Type B pancreatic cell (in vitro differentiated cells): ENCODE results near the gene DCTN2. TPM values are rescaled to one million over a fixed set of nuclear protein-coding genes. Genes with fewer than 3 reads are reported as not detected.
"Not testable (repeated sequence)": the region's sequence is repeated elsewhere in the genome, so short reads cannot be mapped to it uniquely, and the experiment has no call there.

ENCODE experiments used
- DNase-seq: peaks from one replicate; pipeline ENCODE4 v3.0.0; 2021; ENCODE audit warnings: mixed read lengths; ENCODE audit not compliant: unreplicated experiment; ENCODE audit errors: extremely low spot score
- H3K27ac Mint-ChIP-seq: 2 replicates; pipeline ENCODE4 v1.8.0; 2021; ENCODE audit warnings: mild to moderate bottlenecking, mixed read lengths
- H3K27me3 Mint-ChIP-seq: 2 replicates; pipeline ENCODE4 v1.8.0; 2021; ENCODE audit warnings: mixed read lengths
- H3K36me3 Mint-ChIP-seq: 2 replicates; pipeline ENCODE4 v1.8.0; 2021; ENCODE audit warnings: mixed read lengths
- H3K4me1 Mint-ChIP-seq: one replicate; pipeline ENCODE4 v1.8.0; 2021; ENCODE audit warnings: mixed read lengths; ENCODE audit not compliant: unreplicated experiment
- H3K4me3 Mint-ChIP-seq: 2 replicates; pipeline ENCODE4 v1.8.0; 2021; ENCODE audit warnings: mild to moderate bottlenecking, mixed read lengths
- H3K9me3 Mint-ChIP-seq: 2 replicates; pipeline ENCODE4 v1.8.0; 2021; ENCODE audit warnings: mixed read lengths
- CTCF ChIP-seq: fragments of 200-600 bp; sonication (generic); conservative IDR thresholded peaks from 2 replicates; pipeline ENCODE4 v1.5.0; 2021; ENCODE audit warnings: antibody characterized with exemption, mild to moderate bottlenecking
- total RNA-seq: library from RNA; stranded (reverse); gene quantifications from 2 replicates; pipeline ENCODE4 v1.2.1, GENCODE V29; 2021; ENCODE audit warnings: low replicate concordance

DCTN2 gene
- total RNA-seq, 1 donor from 2014 or later = 126 TPM

DNA sequence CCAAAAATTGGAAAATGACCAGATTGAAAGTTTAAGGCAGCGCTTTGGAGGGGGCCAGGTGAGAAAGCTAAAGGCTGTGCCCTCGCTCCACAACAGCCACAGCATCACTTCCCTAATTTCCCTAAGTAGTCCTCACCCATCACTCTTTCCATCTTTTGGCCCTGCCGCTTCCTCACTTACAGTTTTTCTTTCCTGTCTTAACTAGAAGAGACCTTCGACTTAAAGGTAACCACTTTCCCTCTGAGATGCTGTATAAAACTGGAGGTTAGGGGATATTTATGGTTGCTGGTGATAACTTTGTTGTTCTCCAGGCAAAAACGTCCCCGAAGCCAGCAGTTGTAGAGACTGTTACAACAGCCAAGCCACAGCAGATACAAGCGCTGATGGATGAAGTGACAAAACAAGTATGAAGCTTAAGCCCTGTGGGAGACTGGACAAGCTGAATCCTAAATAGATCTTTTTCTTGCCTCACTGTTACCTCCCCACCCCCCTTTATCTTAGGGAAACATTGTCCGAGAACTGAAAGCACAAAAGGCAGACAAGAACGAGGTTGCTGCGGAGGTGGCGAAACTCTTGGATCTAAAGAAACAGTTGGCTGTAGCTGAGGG lies 31.0 kb downstream of the DCTN2 start:
- DNase-seq = no peak
- H3K27me3 Mint-ChIP-seq = no peaks in the 10 kb centered on the region
- peak overlapping the region; percentile 34 for H3K4me3 Mint-ChIP-seq
- H3K9me3 Mint-ChIP-seq = no peaks in the 10 kb centered on the region
- peak overlapping the region; percentile 75 for H3K27ac Mint-ChIP-seq
- peaks cover 14% of the 10 kb centered on the region for H3K4me1 Mint-ChIP-seq
- peaks cover 36% of the 10 kb centered on the region for H3K36me3 Mint-ChIP-seq
- TF ChIP-seq CTCF = no peak

DNA sequence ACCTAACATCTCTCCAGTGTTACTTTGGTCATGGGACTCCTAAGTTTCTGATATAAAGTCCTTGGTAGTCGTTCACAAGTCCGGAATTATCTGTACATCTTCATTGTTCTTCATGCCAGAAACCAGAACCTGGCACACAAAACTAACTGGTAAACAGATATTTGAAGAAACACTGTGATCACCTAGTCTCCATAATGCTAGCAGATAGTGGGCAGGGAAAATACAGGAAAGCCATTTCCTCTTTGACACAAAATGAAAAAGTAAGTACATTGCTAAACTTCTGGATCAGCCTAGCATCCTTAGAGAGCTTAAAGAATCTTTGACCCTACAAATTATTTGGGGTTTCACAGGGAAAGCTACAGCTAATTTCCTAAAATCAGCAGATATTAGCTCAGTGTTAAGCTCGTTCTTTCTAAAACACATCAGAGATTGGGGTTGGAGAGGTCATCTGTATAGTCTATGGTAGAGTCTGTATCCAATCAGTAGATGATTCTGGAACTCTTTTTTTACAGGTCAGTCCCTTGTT lies 31.5 kb downstream of the DCTN2 start:
- Mint-ChIP-seq H3K9me3 (no peaks in the 10 kb centered on the region), H3K27me3 (no peaks in the 10 kb centered on the region), H3K4me3 (no peak overlapping the region), H3K27ac (peak overlapping the region; percentile 75), H3K4me1 (peaks cover 14% of the 10 kb centered on the region), H3K36me3 (peaks cover 36% of the 10 kb centered on the region)
- TF ChIP-seq CTCF = no peak
- DNase-seq = no peak

GRCh38 chr12:57514720-57515407 lies 32.1 kb downstream of the DCTN2 start:
- Mint-ChIP-seq H3K27me3 (no peaks in the 10 kb centered on the region), H3K27ac (no peak overlapping the region), H3K4me1 (peaks cover 14% of the 10 kb centered on the region), H3K36me3 (peaks cover 36% of the 10 kb centered on the region), H3K9me3 (no peaks in the 10 kb centered on the region), H3K4me3 (no peak overlapping the region)
- TF ChIP-seq CTCF = no peak
- no peak for DNase-seq

DNA sequence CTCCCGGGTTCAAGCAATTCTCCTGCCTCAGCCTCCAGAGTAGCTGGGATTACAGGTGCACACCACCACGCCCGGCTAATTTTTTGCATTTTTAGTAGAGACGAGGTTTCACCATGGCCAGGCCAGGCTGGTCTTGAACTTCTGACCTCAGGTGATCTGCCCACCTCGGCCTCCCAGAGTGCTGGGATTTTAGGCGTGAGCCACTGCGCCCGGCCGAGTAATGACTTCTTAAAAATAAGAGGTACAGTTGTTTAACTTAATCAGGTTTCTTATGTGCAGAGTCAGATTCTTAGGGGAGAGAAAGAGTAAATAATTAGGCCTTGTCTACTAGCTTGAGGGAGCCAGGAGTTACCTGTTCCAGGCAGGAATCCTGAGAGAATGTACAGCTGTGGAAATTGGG lies 32.7 kb downstream of the DCTN2 start:
- not testable (repeated sequence) for H3K27ac Mint-ChIP-seq, H3K9me3 Mint-ChIP-seq, H3K27me3 Mint-ChIP-seq, H3K4me3 Mint-ChIP-seq, DNase-seq
- Mint-ChIP-seq H3K4me1 (peaks cover 12% of the 10 kb centered on the region), H3K36me3 (peaks cover 40% of the 10 kb centered on the region)

GRCh38 chr12:57513677-57514076 lies 33.3 kb downstream of the DCTN2 start:
- H3K36me3 Mint-ChIP-seq = peaks cover 40% of the 10 kb centered on the region
- H3K4me3 Mint-ChIP-seq, H3K27me3 Mint-ChIP-seq, H3K9me3 Mint-ChIP-seq, H3K27ac Mint-ChIP-seq, H3K4me1 Mint-ChIP-seq, DNase-seq: not testable (repeated sequence)

GRCh38 chr12:57513266-57513665 lies 33.7 kb downstream of the DCTN2 start:
- Mint-ChIP-seq H3K9me3 (no peaks in the 10 kb centered on the region), H3K4me1 (peaks cover 3% of the 10 kb centered on the region), H3K4me3 (no peak overlapping the region), H3K36me3 (peaks cover 40% of the 10 kb centered on the region), H3K27me3 (no peaks in the 10 kb centered on the region), H3K27ac (peak overlapping the region; percentile 12)
- no peak for DNase-seq
- TF ChIP-seq CTCF = no peak
